ENCODE results near the gene SYCE3.

Gene SYCE3

GRCh38 chr22:50573491-50574382 lies 11.0 kb upstream of the SYCE3 start:
- TF ChIP-seq, protein P1, sequence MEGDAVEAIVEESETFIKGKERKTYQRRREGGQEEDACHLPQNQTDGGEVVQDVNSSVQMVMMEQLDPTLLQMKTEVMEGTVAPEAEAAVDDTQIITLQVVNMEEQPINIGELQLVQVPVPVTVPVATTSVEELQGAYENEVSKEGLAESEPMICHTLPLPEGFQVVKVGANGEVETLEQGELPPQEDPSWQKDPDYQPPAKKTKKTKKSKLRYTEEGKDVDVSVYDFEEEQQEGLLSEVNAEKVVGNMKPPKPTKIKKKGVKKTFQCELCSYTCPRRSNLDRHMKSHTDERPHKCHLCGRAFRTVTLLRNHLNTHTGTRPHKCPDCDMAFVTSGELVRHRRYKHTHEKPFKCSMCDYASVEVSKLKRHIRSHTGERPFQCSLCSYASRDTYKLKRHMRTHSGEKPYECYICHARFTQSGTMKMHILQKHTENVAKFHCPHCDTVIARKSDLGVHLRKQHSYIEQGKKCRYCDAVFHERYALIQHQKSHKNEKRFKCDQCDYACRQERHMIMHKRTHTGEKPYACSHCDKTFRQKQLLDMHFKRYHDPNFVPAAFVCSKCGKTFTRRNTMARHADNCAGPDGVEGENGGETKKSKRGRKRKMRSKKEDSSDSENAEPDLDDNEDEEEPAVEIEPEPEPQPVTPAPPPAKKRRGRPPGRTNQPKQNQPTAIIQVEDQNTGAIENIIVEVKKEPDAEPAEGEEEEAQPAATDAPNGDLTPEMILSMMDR (IDR thresholded peaks at IDR 0.05; ENCODE audit: extremely low read depth, missing control alignments) = no peak
- no peak for DNase-seq (ENCODE audit: low spot score)

DNA sequence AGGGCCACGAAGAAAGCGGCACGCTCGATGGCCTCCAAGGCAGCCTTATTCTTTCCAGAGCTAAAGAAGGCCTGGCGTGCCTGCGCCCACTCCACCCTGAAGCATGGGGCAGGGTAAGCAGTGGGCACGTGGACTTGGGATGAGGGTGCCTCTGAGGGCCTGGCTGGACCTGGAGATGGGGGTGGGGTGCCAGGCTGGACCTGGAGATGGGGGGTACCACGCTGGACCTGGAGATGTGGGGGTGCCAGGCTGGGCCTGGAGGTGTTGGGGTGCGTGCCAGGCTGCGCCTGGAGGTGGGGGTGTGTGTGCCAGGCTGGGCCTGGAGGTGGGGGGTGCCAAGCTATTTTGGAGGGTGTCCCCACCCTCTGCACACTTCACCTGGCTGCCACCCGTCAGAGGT lies 10.2 kb upstream of the SYCE3 start:
- DNase-seq (ENCODE audit: low spot score) = no peak
- TF ChIP-seq, protein P1 (IDR thresholded peaks at IDR 0.05; ENCODE audit: extremely low read depth, missing control alignments) = no peak

- no peak for DNase-seq (ENCODE audit: low spot score)
- TF ChIP-seq, protein P1 (IDR thresholded peaks at IDR 0.05; ENCODE audit: extremely low read depth, missing control alignments) = no peak
These were observed 8.8 kb upstream of the SYCE3 start for GRCh38 chr22:50571264-50572175.

- DNase-seq (ENCODE audit: low spot score) = no peak
- TF ChIP-seq, protein P1 (IDR thresholded peaks at IDR 0.05; ENCODE audit: extremely low read depth, missing control alignments) = no peak
These were observed 8.1 kb upstream of the SYCE3 start for GRCh38 chr22:50570861-50571260.

- DNase-seq (ENCODE audit: low spot score) = no peak
- TF ChIP-seq, protein P1 (IDR thresholded peaks at IDR 0.05; ENCODE audit: extremely low read depth, missing control alignments) = no peak
These were observed 7.3 kb upstream of the SYCE3 start for GRCh38 chr22:50569896-50570535.

DNA sequence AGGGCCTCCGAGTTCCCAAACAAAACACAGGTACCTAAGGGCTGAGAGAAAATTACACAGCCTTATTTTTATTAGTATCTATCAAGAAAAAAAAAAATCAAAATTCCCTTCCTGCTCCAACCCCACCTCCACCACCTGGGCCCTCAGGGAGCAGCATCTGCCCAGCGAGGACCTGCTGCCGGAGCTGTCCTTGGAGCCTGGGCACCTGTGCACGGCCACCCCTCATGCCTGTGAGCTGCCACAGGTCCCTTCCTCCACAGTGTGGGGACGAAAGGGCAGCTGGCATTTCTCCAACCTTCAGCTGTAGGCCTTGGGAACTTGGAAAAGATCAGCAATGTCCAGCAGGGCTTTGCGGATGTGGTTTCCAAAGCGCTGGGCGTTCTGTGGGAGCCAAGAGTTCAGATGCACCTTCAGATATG lies 6.3 kb upstream of the SYCE3 start:
- no peak for DNase-seq (ENCODE audit: low spot score)
- TF ChIP-seq, protein P1 (IDR thresholded peaks at IDR 0.05; ENCODE audit: extremely low read depth, missing control alignments) = no peak

All from GM20000 (cell line).